Ovary (tissue), 9 donors: Measurements from ENCODE around the gene ABCC2. TPM values are rescaled to one million over a fixed set of nuclear protein-coding genes. Genes with fewer than 3 reads are reported as not detected.
"Not testable (repeated sequence)": the region's sequence is repeated elsewhere in the genome, so short reads cannot be mapped to it uniquely, and the experiment has no call there.

Experiments used
- DNase-seq, 5 donors: peaks; one replicate each; pipeline ENCODE4 v3.0.0-alpha.2; 2019 to 2020
- H3K27ac ChIP-seq, 2 donors: fragments of 200-600 bp; one replicate each; pipeline versions ENCODE4 v1.5.1 to v1.8.0; 2019 to 2022
- H3K27me3 ChIP-seq: fragments of 200-600 bp; one replicate; pipeline ENCODE4 v1.8.0; 2022
- H3K36me3 ChIP-seq: fragments of 200-600 bp; sonication (generic); one replicate; pipeline ENCODE4 v1.5.1; 2019
- H3K4me1 ChIP-seq: one replicate; pipeline ENCODE4 v1.8.1; 2013; ENCODE audit warnings: mild to moderate bottlenecking, moderate library complexity; ENCODE audit not compliant: insufficient read depth
- H3K4me3 ChIP-seq: fragments of 200-600 bp; sonication (generic); one replicate; pipeline ENCODE4 v1.5.1; 2017
- H3K9me3 ChIP-seq, 2 donors: fragments of 200-600 bp in 1 of 2; sonication (generic) in 1 of 2; one replicate each; pipeline versions ENCODE4 v1.5.1 to v1.8.1; 2013 to 2019; ENCODE audit warnings: mild to moderate bottlenecking in 1 of 2, moderate library complexity in 1 of 2
- CTCF ChIP-seq, 3 donors: fragments of 450-650 bp in 2 of 3; fragments of 200-600 bp in 1 of 3; IDR thresholded peaks; one replicate each; pipeline versions ENCODE4 v1.5.1 to v1.8.0; 2016 to 2022; ENCODE audit warnings: antibody characterized with exemption in 3 of 3, mild to moderate bottlenecking in 1 of 3
- EP300 ChIP-seq: sonication (generic); formaldehyde crosslinking; IDR thresholded peaks from one replicate; pipeline ENCODE4 v1.6.1; 2017; ENCODE audit warnings: antibody characterized with exemption
- POLR2A ChIP-seq: fragments of 450-650 bp; IDR thresholded peaks from one replicate; pipeline ENCODE4 v1.6.1; 2017; ENCODE audit warnings: antibody characterized with exemption, mild to moderate bottlenecking, moderate library complexity
- WGBS, 3 donors: extraction: QIAGEN DNeasy Blood & Tissue Kit in 1 of 3; methylation state at CpG; one replicate each; pipeline versions ENCODE4 v1.1.5 to v1.1.7; 2013 to 2017; 5-methylcytosine and 5-hydroxymethylcytosine counted together
- intact Hi-C, 4 donors: fragments of 100-400 bp; cut with DNase I; formaldehyde crosslinking; loops; one replicate each; pipeline versions ENCODE4 v1.11.0 to v1.15.1; 2022 to 2023
- polyA plus RNA-seq, 2 donors: library from polyadenylated mRNA; stranded (reverse); fragments of 200-250 nt in 1 of 2; fragments of 350-450 nt in 1 of 2; fragmentation: Illumina TruSeq in 1 of 2; extraction: RNeasy Lipid Tissue Mini Kit (QIAGEN cat#74804) in 1 of 2; gene quantifications; one replicate each; pipeline ENCODE4 v1.2.3, GENCODE V29; 2013 to 2014
- total RNA-seq, 7 donors: library from RNA; depleted of rRNA in 2 of 7; stranded (reverse); fragments of >200 nt in 2 of 7; fragmentation: NEBNext Ultra II Directional in 3 of 7; extraction: Animal tissue kit (Norgen Biotek cat#: 25700) in 3 of 7; gene quantifications; one replicate each; pipeline versions ENCODE4 v1.1.0 to v1.2.4, GENCODE V29; 2016 to 2023
- donor health status: DM: no; HTN: no; CAD: no; lungs with moderate emphysema.
- donor health status: DM: no; HTN: no; CAD: no.
- donor health status: Bipolar disorder and iron deficiency.
- donor health status: DM: yes; HTN: yes; CAD: no.
- donor health status: DM: no; HTN: no; CAD: no.
- donor health status: DM: yes; HTN: yes; CAD: no.

The ABCC2 gene
- total and polyA plus RNA-seq, 9 donors, result 0.22 to 1.8 (median 0.84) TPM

GRCh38 chr10:99883523-99883922, 101.1 kb downstream of the ABCC2 start:
- H3K4me3 ChIP-seq, result no peak overlapping the region
- intact Hi-C loops, result no loop called here
- 28 to 41% (median 37%) methylated on average over 2 of the region's 2 CpGs for WGBS, 3 donors
- H3K4me1 ChIP-seq, result peaks cover 3% of the 10 kb centered on the region
- H3K27me3 ChIP-seq, result no peaks in the 10 kb centered on the region
- no peak for DNase-seq
- H3K27ac ChIP-seq, result no peak overlapping the region
- no peaks in the 10 kb centered on the region for H3K36me3 ChIP-seq
- no peaks in the 10 kb centered on the region for H3K9me3 ChIP-seq
- TF ChIP-seq POLR2A, result no peak
- TF ChIP-seq CTCF (IDR thresholded peaks at IDR 0.05), result no peak
- no peak for TF ChIP-seq EP300

DNA sequence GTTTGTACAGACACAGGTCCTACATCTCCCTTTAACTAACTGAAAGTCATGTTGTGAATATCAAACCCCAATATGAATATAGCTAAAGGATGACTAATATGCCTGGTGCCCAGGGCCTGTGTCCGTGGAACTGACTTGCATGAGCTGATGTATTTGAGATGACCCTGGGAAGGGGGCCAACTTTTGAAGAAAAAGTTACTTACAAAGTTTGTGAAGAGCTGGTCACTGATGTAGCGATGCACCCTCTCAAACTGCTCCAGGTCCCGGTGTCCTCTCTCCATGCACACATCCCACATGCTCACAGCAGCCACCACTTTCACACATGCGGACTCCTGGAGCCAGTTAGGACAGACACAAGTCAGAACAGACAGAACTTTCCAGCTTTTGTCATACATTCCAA, 106.2 kb downstream of the ABCC2 start:
- H3K27me3 ChIP-seq, result no peaks in the 10 kb centered on the region
- H3K9me3 ChIP-seq, result no peaks in the 10 kb centered on the region
- WGBS, 3 donors, result 61 to 70% (median 69%) methylated on average over 4 of the region's 4 CpGs
- no peaks in the 10 kb centered on the region for H3K4me1 ChIP-seq
- TF ChIP-seq POLR2A (no peak), CTCF (IDR thresholded peaks at IDR 0.05) (no peak), EP300 (no peak)
- H3K4me3 ChIP-seq, result no peak overlapping the region
- intact Hi-C loops, result no loop called here
- no peaks in the 10 kb centered on the region for H3K36me3 ChIP-seq
- no peak overlapping the region for H3K27ac ChIP-seq
- no peak for DNase-seq

- 90 to 94% (median 94%) methylated on average over 4 of the region's 4 CpGs for whole genome bisulfite sequencing, 3 donors
- intact Hi-C loops, result loop anchor here in 1 of 4 donors (5.0 kb wide), 1 partner anchor 368 kb away; no protein-coding TSS in a partner anchor
- Histone ChIP-seq H3K27me3 (no peaks in the 10 kb centered on the region), H3K4me3 (no peak overlapping the region), H3K9me3 (no peaks in the 10 kb centered on the region), H3K4me1 (no peaks in the 10 kb centered on the region), H3K27ac (no peak overlapping the region), H3K36me3 (no peaks in the 10 kb centered on the region)
- no peak for TF ChIP-seq EP300
- TF ChIP-seq POLR2A, result no peak
- TF ChIP-seq CTCF (IDR thresholded peaks at IDR 0.05), result no peak
- no peak for DNase-seq
Observed at GRCh38 chr10:99894613-99895012, 112.2 kb downstream of the ABCC2 start.

- not testable (repeated sequence) for H3K27ac ChIP-seq, H3K9me3 ChIP-seq, DNase-seq, H3K4me1 ChIP-seq, H3K27me3 ChIP-seq, H3K4me3 ChIP-seq, H3K36me3 ChIP-seq
- WGBS, 3 donors, result 89 to 95% (median 90%) methylated on average over 9 of the region's 9 CpGs
- intact Hi-C loops, result loop anchor here in 1 of 4 donors (5.0 kb wide), 1 partner anchor 367 kb away; no protein-coding TSS in a partner anchor
Observed at GRCh38 chr10:99895066-99895465, 112.6 kb downstream of the ABCC2 start.

DNA sequence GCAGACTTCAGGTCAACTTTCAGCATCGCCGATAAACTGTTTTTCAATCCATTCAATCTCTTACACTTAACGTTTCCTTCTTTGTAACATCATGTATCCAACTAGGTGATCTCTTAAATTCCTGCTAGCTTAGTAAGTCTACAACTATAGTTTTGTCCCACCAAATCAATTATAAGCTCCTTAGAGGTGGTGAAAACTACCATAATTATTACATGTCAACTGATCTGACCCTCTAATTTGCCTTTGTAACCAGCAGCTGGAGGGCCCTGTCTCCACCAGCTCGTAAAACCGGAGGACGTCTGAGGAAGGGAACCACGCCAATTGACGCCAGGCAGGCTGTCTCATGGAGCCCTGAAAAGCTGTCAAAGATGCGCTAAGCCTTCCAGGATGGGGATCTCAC, 113.4 kb downstream of the ABCC2 start:
- Histone ChIP-seq H3K27ac (no peak overlapping the region), H3K36me3 (no peaks in the 10 kb centered on the region), H3K4me3 (no peak overlapping the region), H3K27me3 (no peaks in the 10 kb centered on the region), H3K9me3 (no peaks in the 10 kb centered on the region), H3K4me1 (no peaks in the 10 kb centered on the region)
- intact Hi-C loops, result loop anchor here in 1 of 4 donors (5.0 kb wide), 1 partner anchor 366 kb away; no protein-coding TSS in a partner anchor
- whole genome bisulfite sequencing, 3 donors, result 88 to 89% (median 89%) methylated on average over 9 of the region's 9 CpGs
- DNase-seq, result no peak
- TF ChIP-seq EP300 (no peak), CTCF (IDR thresholded peaks at IDR 0.05) (no peak), POLR2A (no peak)

Other genes with a start within 250 kb of the ABCC2 start
- gene NKX2-3, start 249.7 kb upstream of the ABCC2 start, total RNA-seq, result under 1 TPM in 1 of 7 donors, not detected in 6; 0.18 TPM
- gene NKX2-3, start 249.7 kb upstream of the ABCC2 start, polyA plus RNA-seq, result under 1 TPM; 0.07 to 0.12 TPM
- 10 to 100 TPM; 19.6 to 47.1 (median 42.9) TPM for gene SLC25A28, start 162.2 kb upstream of the ABCC2 start, total RNA-seq
- 10 to 100 TPM; 54.7 to 86.1 TPM for gene SLC25A28, start 162.2 kb upstream of the ABCC2 start, polyA plus RNA-seq
- 1 to 10 TPM; 2.1 to 7.6 (median 5.3) TPM for gene ENTPD7, start 123.1 kb upstream of the ABCC2 start, total RNA-seq
- 1 to 10 TPM; 1.1 to 8.8 TPM for gene ENTPD7, start 123.1 kb upstream of the ABCC2 start, polyA plus RNA-seq
- 10 to 100 TPM; 25.2 to 39.7 (median 36.5) TPM for gene COX15, start 50.5 kb upstream of the ABCC2 start, total RNA-seq
- 10 to 100 TPM; 19.1 to 40.6 TPM for gene COX15, start 50.5 kb upstream of the ABCC2 start, polyA plus RNA-seq
- 10 to 100 TPM; 12.4 to 15.0 (median 13.9) TPM for gene CUTC, start 50.4 kb upstream of the ABCC2 start, total RNA-seq
- 10 to 100 TPM; 16.4 to 20.6 TPM for gene CUTC, start 50.4 kb upstream of the ABCC2 start, polyA plus RNA-seq
- gene DNMBP, start 227.3 kb downstream of the ABCC2 start, total RNA-seq, result 10 to 100 TPM; 10.8 to 25.4 (median 20.3) TPM
- 10 to 100 TPM; 12.9 to 23.1 TPM for gene DNMBP, start 227.3 kb downstream of the ABCC2 start, polyA plus RNA-seq